PC-9 (cell line): ENCODE results near the gene CADM2.

Source experiments
- CTCF ChIP-seq: fragments of 200-600 bp; sonication (generic); conservative IDR thresholded peaks from 2 replicates; pipeline ENCODE4 v1.6.1; 2017; ENCODE audit warnings: mixed run types, antibody characterized with exemption, mild to moderate bottlenecking, moderate library complexity
- EZH2 ChIP-seq: fragments of 200-600 bp; sonication (generic); IDR thresholded peaks from 2 replicates; pipeline ENCODE4 v1.8.0; 2017; ENCODE audit warnings: antibody characterized with exemption, low read depth

DNA sequence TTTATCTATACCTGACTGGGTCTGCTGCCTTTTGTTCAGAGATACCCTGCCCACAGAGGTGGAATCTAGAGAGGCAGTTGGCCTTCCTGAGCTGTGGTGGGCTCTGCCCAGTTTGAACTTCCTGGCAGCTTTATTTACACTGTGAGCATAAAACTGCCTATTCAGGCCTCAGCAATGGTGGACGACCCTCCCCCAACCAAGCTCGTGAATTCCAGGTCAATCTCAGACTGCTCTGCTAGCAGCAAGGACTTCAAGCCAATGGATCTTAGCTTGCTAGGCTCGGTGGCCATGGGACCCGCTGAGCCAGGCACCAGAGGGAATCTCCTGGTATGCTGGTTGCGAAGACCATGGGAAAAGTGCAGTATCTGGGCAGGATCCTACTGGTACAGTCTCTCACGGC is 270.2 kb downstream of the CADM2 start:
- no peak for TF ChIP-seq CTCF
- no peak for TF ChIP-seq EZH2
